ACC112 (cell line): ENCODE measurements around the gene ATG5.
"Not testable (repeated sequence)": the region's sequence is repeated elsewhere in the genome, so short reads cannot be mapped to it uniquely, and the experiment has no call there.

Source experiments
- H2AFZ ChIP-seq: fragments of 200-600 bp; sonication (generic); one replicate; pipeline ENCODE4 v1.6.0; 2017; ENCODE audit warnings: antibody characterized with exemption, low read length; ENCODE audit not compliant: unreplicated experiment
- H3K27ac ChIP-seq: fragments of 200-600 bp; sonication (generic); 2 replicates; pipeline ENCODE4 v1.5.1; 2014; ENCODE audit warnings: low read depth, mild to moderate bottlenecking, antibody characterized with exemption, low read length, moderate library complexity
- H3K27me3 ChIP-seq: fragments of 200-600 bp; sonication (generic); 2 replicates; pipeline ENCODE4 v1.6.1; 2014; ENCODE audit warnings: mild to moderate bottlenecking, antibody characterized with exemption, low read length, moderate library complexity, mixed read lengths; ENCODE audit not compliant: insufficient read depth
- H3K36me3 ChIP-seq: fragments of 200-600 bp; sonication (generic); 2 replicates; pipeline ENCODE4 v1.6.1; 2016; ENCODE audit warnings: mild to moderate bottlenecking, antibody characterized with exemption, low read length, moderate library complexity, mixed read lengths; ENCODE audit not compliant: insufficient read depth
- H3K4me1 ChIP-seq: fragments of 200-600 bp; sonication (generic); one replicate; pipeline ENCODE4 v1.6.1; 2016; ENCODE audit warnings: low read length, mixed read lengths; ENCODE audit not compliant: insufficient read depth, unreplicated experiment, control insufficient read depth
- H3K4me3 ChIP-seq: fragments of 200-600 bp; sonication (generic); 2 replicates; pipeline ENCODE4 v1.5.1; 2014; ENCODE audit warnings: mild to moderate bottlenecking, low read depth, low read length
- H3K79me2 ChIP-seq: fragments of 200-600 bp; sonication (generic); one replicate; pipeline ENCODE4 v1.6.0; 2016; ENCODE audit warnings: low read length; ENCODE audit not compliant: control insufficient read depth, unreplicated experiment, insufficient read depth

Gene ATG5

DNA sequence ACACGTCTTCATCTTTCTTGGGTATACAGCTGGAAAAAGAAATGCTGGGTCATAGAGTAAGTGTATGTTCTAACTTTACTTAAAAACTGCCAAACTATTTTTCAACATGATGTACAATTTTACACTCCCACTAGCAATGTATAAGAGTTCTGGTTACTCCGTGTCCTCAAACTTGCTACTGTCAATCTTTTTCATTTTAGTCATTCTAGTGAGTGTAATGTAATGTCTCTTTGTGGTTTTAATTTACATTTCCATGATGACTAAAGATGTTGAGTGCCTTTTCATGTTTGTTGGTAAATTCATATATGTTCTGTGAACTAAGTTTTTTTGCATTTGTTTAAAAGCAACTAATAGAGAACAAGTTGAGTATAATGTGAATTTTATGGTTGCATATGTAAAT lies 43.9 kb downstream of the ATG5 start:
- Histone ChIP-seq H3K4me3 (no peak overlapping the region), H3K27me3 (no peaks in the 10 kb centered on the region), H2AFZ (no peak overlapping the region), H3K27ac (no peak overlapping the region), H3K79me2 (peaks cover 29% of the 10 kb centered on the region), H3K4me1 (peaks cover 25% of the 10 kb centered on the region), H3K36me3 (peaks cover 17% of the 10 kb centered on the region)

GRCh38 chr6:106281088-106281487 lies 44.5 kb downstream of the ATG5 start:
- H3K27ac ChIP-seq: no peak overlapping the region
- H3K4me3 ChIP-seq: no peak overlapping the region
- H2AFZ ChIP-seq: no peak overlapping the region
- H3K27me3 ChIP-seq: no peaks in the 10 kb centered on the region
- H3K4me1 ChIP-seq: peaks cover 25% of the 10 kb centered on the region
- peaks cover 26% of the 10 kb centered on the region for H3K79me2 ChIP-seq
- peaks cover 17% of the 10 kb centered on the region for H3K36me3 ChIP-seq

GRCh38 chr6:106279179-106279578 lies 46.4 kb downstream of the ATG5 start:
- H2AFZ ChIP-seq: no peak overlapping the region
- H3K79me2 ChIP-seq: peaks cover 17% of the 10 kb centered on the region
- peaks cover 14% of the 10 kb centered on the region for H3K36me3 ChIP-seq
- H3K4me1 ChIP-seq: peaks cover 25% of the 10 kb centered on the region
- H3K27ac ChIP-seq: no peak overlapping the region
- no peaks in the 10 kb centered on the region for H3K27me3 ChIP-seq
- no peak overlapping the region for H3K4me3 ChIP-seq

DNA sequence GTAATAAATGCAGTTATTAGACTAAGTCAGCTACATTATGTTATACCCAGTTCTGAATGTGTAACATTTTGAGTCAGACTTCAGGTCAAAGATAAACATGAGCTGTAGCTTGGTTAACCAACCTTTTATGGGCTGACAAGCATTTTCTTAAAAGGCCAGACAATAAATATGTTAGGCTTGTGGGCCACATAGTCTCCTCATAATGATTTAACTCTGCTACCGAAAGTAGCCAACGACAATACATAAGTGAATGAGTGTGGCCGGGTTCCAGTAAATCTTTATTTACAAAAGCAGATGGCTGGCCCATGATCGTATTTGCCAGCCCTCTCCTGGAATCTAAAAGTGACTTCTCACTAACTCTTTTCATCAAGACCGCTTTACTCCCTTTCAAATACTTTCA lies 49.9 kb downstream of the ATG5 start:
- Histone ChIP-seq H3K27ac (no peak overlapping the region), H3K36me3 (peaks cover 14% of the 10 kb centered on the region), H2AFZ (no peak overlapping the region), H3K4me3 (no peak overlapping the region), H3K4me1 (peaks cover 12% of the 10 kb centered on the region), H3K27me3 (no peaks in the 10 kb centered on the region), H3K79me2 (peaks cover 21% of the 10 kb centered on the region)

- Histone ChIP-seq H3K36me3 (no peaks in the 10 kb centered on the region; the same call in 1 of the 2 replicates), H3K79me2 (peaks cover 25% of the 10 kb centered on the region), H3K4me1 (no peaks in the 10 kb centered on the region), H3K4me3 (no peak overlapping the region), H2AFZ (no peak overlapping the region), H3K27me3 (no peaks in the 10 kb centered on the region), H3K27ac (no peak overlapping the region)
These were observed 52.5 kb downstream of the ATG5 start for GRCh38 chr6:106273087-106273486.

DNA sequence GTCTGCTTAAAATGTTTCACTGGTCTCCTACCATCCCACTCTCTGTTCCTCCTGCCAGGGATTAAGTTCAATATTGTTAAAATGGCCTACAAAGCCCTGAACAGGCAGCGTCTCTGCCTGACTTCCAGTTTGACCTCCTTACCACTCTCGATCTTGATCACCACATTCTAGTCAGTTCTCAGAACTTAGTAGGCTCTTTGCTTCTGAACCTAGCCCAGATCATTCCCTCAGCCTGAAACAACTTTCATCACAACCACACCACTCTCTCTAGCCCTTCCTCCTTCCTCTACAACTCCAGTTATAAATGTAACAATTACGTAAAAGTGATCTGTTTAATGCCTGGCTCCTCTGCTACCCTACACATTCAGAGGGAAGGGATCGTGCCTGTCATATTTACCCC lies 53.3 kb downstream of the ATG5 start:
- Histone ChIP-seq H3K27ac (no peak overlapping the region), H2AFZ (no peak overlapping the region), H3K79me2 (peaks cover 31% of the 10 kb centered on the region), H3K36me3 (no peaks in the 10 kb centered on the region; the same call in 1 of the 2 replicates), H3K27me3 (no peaks in the 10 kb centered on the region), H3K4me3 (no peak overlapping the region), H3K4me1 (no peaks in the 10 kb centered on the region)

GRCh38 chr6:106270414-106270813 lies 55.1 kb downstream of the ATG5 start:
- Histone ChIP-seq H3K36me3 (peaks cover 5% of the 10 kb centered on the region; the same call in 1 of the 2 replicates), H3K4me1 (no peaks in the 10 kb centered on the region), H3K27me3 (no peaks in the 10 kb centered on the region), H3K27ac (no peak overlapping the region), H2AFZ (no peak overlapping the region), H3K4me3 (no peak overlapping the region), H3K79me2 (peaks cover 44% of the 10 kb centered on the region)

DNA sequence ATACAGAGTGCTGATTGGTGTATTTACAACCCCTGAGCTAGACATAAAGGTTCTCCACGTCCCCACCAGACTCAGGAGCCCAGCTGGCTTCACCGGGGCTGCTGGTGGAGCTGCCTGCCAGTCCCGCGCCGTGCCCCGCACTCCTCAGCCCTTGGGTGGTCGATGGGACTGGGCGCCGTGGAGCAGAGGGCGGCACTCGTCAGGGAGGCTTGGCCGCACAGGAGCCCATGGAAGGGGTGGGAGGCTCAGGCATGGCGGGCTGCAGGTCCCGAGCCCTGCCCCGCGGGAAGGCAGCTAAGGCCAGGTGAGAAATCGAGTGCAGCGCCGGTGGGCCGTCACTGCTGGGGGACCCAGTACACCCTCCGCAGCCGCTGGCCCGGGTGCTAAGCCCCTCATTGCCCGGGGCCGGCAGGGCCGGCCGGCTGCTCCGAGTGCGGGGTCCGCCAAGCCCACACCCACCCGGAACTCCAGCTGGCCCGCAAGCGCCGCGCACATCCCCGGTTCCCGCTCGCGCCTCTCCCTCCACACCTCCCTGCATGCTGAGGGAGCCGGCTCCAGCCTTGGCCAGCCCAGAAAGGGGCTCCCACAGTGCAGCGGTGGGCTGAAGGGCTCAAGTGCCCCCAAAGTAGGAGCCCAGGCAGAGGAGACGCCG lies 56.2 kb downstream of the ATG5 start:
- peaks cover 46% of the 10 kb centered on the region for H3K79me2 ChIP-seq
- H3K36me3 ChIP-seq: not testable (repeated sequence)

GRCh38 chr6:106268500-106268899 lies 57.1 kb downstream of the ATG5 start:
- H3K79me2 ChIP-seq: peaks cover 49% of the 10 kb centered on the region
- H3K4me1 ChIP-seq, H3K27me3 ChIP-seq, H2AFZ ChIP-seq, H3K27ac ChIP-seq, H3K36me3 ChIP-seq, H3K4me3 ChIP-seq: not testable (repeated sequence)

More for the DNA sequence above, 56.2 kb downstream of the ATG5 start:
- not testable (repeated sequence) for H3K4me1 ChIP-seq, H3K27me3 ChIP-seq, H2AFZ ChIP-seq, H3K4me3 ChIP-seq, H3K27ac ChIP-seq

- not testable (repeated sequence) for H3K27ac ChIP-seq, H3K4me3 ChIP-seq, H3K36me3 ChIP-seq, H3K27me3 ChIP-seq, H3K4me1 ChIP-seq, H2AFZ ChIP-seq
- H3K79me2 ChIP-seq: peaks cover 25% of the 10 kb centered on the region
These were observed 61.1 kb downstream of the ATG5 start for GRCh38 chr6:106264433-106264832.

DNA sequence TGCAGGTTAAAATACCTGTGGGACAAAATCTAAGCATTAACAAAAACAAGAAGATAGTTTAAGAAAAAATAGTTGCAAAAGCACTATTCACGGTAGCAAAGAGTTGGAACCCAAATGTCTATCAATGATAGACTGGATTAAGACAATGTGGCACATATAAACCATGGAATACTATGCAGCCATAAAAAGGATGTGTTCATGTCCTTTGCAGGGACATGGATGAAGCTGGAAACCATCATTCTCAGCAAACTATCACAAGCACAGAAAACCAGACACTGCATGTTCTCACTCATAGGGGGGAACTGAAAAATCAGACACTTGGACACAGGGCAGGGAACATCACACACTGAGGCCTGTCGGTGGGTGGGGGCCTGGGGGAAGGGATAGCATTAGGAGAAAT lies 65.8 kb downstream of the ATG5 start:
- H3K4me1 ChIP-seq: peaks cover 48% of the 10 kb centered on the region

More for the DNA sequence above, 65.8 kb downstream of the ATG5 start:
- H2AFZ ChIP-seq, H3K4me3 ChIP-seq, H3K27me3 ChIP-seq, H3K36me3 ChIP-seq, H3K27ac ChIP-seq: not testable (repeated sequence)
- H3K79me2 ChIP-seq: peaks cover 25% of the 10 kb centered on the region
